NCI-H526 (cell line): ENCODE measurements around the gene RNF112.

Experiments used
- DNase-seq, 2 experiments: peaks; one replicate each; lab custom pipeline; 2025; lab: John Stamatoyannopoulos, UW

The RNF112 gene, protein sequence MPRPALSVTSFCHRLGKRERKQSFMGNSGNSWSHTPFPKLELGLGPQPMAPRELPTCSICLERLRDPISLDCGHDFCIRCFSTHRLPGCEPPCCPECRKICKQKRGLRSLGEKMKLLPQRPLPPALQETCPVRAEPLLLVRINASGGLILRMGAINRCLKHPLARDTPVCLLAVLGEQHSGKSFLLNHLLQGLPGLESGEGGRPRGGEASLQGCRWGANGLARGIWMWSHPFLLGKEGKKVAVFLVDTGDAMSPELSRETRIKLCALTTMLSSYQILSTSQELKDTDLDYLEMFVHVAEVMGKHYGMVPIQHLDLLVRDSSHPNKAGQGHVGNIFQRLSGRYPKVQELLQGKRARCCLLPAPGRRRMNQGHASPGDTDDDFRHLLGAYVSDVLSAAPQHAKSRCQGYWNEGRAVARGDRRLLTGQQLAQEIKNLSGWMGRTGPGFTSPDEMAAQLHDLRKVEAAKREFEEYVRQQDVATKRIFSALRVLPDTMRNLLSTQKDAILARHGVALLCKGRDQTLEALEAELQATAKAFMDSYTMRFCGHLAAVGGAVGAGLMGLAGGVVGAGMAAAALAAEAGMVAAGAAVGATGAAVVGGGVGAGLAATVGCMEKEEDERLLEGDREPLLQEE

DNA sequence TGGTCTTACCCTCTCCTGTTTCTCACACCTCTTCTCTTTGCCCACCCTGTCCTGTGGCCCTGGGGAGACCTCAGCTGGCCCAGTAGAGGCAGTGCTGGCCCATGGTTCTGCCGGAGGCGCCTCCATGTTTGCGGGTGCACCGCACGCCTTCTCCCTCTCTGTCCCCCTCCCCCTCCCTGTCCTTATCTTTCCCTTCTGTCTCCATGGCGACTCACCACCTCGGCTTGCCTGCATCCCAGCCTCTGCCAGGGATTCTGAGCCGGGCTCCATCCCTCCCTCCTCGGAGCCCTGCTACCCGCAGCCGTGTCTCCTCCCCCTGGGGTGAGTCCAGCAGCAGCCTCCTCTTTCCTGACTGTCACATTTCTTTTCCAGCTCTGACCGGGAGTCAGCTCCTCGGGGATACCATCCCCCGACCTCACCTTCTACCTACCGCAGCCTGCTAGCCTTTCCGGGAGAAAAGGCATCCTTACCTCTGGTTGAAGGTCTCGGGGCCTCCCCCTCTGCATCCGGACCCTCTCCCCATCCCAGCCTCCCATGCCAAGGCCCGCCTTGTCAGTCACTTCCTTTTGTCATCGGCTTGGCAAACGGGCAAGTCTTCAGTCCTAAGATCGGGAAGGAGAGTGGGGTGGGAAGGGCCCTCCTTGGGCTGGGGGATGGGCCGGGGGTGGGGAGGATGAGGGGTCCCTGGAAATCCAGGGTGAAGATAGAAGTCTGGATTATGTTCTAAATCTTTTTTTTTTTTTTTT is at the start of gene RNF112:
TSS of gene RNF112 (plus strand) at position 358 of the 746 bp plus-strand sequence. CDS start at position 535, 177 bp downstream.
- DNase-seq: no peak

DNA sequence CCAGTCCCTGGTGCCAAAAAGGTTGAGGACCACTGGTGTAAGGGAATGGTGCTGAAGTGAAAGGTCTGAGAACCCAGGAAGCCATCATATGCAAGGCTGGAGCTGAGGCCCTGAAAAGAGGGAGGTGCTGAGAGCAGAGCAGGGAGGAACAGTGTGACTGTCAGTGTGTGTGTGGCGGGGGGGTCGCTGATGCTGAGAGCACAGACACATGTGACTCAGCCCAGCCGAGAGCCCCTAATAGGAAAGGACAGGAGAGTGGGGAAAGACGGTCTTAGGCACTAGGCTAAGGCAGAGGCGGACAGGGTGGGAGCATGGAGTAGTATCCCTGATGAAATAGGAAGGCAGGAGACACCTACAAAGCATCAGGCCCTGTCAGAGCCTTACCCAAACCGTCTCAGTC is 49.7 kb upstream of the RNF112 start:
- no peak for DNase-seq

DNA sequence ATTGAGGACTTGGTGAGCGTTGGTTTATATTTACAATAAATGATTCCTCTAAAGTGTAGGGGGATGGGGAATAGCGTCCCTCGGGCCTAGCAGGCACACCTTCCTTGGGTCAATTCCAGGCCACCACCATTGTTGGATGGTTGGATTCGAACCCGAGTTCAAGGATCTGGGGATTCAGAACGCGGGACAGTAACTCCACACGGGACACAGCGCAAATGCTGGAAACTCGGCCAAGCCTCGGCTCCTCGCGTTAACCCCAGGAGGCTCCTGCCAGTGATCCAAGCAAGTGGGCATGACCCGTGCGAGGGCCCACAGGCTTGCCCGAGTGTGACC is 49.1 kb upstream of the RNF112 start:
- no peak for DNase-seq

DNA sequence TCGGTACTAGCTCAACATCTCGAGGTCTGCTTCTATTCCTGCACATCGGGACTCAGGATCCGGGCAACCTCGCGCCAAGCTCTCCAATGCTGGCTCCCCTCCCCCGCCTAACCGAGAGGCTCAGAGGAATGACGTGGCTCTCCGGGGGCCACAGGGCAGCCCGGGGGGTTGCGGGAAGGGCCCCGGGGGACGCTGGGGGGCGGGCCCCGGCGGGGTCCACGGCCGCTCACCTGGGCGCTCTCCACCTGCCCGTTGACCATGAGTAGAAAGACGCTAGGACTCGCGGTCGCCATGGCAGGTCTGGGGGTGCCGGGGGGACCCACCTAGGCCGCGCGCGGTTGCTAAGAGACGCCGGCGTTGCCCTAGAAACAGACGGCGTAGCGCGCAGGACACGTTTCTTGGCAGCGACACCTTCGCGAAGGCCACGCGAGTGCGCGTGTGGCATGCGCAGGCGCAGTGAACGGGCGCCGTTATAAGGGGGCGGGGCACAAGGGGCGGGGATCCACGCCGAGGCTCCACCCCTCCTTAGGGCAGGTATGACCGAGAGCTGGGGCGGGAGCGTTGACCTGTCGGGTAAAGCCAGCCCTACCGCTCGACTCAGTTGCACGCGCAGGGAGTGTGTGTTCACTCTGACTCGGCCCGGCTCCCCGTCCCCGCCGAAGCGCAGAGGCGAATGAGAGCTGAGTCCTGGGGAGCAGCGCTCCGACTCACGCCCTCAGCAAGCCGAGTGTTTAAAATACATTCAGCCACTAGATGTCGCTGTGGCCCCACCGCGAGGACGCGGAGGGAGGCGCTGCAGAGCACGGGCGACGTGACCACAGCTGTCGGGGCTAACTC is 48.5 kb upstream of the RNF112 start, which contains the start of gene B9D1:
TSS of gene B9D1 (minus strand) at position 447 of the 837 bp plus-strand sequence. CDS start at position 293, 154 bp downstream.
- peak; percentile 73 to 95 for DNase-seq

DNA sequence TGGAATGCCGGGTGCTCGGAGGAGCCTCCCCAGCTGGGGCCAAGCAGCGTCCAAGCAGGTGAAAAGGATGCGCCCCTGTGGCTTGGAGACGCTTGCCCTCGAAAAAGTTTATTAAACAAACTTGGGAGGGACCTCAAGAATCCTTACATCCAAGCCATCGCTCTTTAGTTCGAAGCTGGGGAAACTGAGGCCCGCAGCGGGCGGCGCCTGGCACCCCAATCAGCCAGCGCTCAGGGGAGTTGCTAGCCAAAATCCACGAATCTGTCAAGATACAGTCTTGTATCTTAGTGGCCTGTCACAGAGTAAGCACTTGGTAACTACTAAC is 48.0 kb upstream of the RNF112 start:
- no peak for DNase-seq

DNA sequence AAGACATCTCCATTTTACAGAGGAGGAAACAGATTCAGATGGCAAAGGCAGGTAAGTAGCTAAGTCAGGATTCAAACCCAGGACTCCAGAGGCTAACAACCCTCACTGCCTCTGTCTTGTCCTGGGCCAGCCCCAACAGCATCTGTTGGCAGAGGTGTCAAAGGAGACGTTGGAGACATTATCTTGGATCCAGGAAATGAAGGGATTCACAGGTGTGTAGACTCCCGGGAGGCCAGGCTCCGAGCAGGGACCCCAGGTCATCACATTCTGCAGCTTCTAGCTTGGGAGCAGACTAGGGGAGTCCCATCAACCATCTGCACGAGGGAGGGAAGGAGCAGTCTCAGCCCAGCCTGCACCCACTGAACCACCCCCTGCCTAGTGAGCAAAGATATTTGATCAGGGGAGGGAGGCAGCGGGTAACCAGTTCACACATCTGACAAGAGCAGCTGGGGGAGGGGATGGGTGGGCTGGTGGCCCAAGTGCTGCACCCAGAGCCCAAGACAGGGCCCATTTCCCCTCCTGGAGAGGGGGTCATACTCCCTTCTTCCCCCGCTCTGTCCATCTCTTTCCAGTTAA is 47.5 kb upstream of the RNF112 start:
- no peak for DNase-seq

DNA sequence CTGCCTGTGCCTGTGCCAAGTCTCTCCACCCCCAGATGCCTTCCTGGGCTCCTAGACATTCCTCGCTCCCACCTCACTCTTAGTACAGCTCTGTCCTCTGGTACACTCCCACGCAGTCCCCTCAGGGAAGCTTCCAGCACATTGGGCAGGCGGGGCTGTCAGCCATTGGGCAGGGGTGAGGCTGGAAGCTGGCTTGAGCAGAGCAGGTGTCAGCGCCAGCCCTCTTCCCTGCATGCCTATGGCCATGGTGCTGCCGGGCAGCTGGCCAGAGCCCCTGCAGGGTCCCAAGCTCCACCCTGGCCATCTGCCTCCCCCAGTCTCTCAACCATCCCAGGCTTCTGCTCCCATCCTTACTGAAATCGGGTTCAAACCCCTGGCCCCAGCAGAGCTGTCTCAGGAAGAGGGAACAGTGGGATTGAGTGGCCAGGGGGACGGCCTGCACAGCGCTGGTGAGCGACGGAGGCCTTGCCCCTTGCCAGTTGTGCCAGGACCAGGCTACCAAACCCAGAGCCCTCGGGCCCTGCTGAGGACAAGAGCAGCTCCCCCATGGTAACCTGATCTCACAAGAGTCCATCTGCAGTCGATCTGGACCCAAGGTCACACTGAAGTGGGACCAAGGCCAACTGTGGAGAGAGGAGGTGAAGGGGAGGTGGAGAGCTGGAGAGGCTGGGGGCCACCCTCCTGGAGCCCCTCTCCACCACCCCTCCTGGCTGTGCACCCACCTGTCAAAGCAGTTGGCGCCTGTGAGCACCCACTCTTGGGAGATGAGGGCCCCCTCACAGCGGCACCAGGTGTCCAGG is 46.1 kb upstream of the RNF112 start:
- DNase-seq: no peak

DNA sequence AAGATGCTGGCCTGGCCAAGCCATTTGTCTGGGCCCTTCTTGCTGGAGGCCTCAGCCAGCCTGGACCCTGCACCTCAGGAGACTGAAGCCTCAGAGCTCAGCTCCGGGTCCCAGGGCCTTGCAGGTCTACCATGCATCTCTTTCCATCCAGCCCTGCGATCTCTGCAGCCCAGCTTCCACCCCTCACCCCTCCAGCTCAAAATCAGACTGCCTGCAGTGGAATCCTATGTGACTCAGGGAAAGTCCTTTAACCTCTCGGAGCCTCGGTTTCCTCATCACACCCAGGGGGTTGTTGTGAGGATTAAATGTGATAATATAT is 45.6 kb upstream of the RNF112 start:
- DNase-seq: no peak

DNA sequence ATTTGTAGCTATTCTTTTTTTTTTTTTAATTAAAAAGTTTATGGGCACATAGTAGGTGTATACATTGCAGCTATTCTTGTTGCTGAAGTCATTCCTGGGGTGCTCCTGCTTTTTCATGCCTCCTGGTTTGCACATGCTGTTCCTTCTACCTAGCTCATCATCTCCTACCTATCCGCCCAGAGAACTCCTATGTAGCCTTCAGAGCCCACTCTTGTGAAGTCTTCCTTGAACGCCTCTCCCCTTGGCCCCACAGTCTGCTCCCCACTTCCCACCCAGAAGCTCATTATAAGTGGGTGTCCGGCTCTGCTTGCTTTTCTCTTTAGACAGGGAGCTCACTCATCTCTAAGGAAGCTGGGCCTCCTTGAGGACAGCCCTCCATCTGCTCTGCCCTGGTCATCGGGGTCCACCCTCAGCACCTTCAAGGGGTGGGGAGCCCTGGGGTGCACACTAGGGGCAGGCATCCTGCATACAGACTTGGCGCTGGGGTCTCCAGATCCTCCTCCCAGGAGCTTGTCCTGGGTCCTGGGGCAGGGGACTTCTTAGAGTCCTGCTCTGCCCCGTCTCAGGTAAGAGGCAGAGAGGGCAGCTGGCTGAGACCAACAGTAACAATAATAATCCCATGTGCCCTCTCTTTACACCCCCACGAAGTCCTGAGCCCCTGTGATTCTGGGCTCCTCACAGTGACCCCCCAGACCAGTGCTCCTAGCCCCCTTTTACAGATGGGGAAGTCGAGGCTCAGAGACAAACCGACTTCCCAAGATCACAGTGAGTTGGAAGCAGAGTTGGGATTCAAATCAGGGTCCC is 45.0 kb upstream of the RNF112 start:
- no peak for DNase-seq

DNA sequence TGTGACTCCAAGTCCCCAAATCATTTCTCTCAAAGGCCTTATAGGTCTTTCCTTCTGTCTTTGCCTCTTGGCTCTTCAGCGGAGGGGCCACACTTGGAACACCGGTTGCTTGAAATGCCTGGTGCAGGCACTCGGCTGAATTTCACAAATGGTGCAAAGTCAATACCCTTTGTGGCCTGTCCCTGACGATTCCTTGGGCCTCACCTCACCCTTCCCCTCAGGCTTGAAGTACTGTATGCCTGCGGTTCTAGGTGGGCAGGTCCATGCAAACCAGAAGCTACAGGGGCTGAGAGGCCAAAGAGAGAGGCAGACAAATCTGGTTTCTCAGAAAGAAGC is 44.4 kb upstream of the RNF112 start:
- DNase-seq: no peak

DNA sequence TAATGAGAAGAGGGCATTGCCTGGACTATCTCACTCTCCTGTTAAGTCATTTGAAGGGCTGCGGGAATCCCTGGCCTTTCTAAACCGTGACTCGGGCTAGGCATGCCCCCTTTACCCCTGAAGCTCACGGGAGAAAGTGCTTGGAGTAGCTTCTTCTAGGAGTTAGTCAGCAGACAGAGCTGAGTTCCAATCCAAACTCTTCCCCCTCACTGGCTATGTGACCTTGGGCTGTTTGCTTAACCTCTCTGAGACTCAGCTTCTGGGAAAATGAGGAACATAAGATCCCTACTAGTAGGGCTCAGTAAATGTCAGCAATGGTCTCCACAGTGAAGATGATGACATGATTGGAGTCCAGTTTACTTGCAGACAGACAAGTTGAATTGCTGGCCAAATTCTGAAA is 42.8 kb upstream of the RNF112 start:
- DNase-seq: no peak

DNA sequence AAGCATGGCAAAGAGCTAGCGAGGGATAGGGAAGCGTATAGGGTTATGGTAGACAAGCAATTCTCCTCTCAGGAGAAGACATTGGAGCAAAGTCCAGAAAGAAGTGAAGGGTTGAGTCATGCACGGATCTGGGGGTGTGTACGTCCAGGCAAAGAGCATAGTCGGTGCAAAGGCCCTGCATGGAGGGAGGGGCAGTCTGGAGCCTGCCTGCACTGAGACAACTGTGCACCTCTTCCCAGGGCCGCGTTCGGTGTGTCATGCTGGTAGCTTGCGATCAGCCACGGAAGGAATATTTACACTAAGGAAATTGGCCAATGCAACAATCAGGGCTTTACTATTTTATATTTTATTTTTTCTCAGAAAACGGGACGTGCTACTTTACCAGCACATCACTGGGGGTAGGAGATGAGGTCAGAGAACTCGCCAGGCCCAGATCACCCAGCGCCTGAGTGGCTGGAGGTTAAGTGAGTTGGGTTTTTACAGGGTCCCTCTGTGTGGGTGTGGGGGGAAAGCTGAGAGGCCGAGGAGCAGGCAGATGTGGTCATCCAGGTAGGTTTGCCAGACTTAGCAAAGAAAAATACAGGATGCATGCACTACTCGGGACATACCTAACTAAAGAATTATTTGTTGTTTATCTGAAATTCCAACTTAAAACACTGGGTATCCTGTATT is 41.8 kb upstream of the RNF112 start:
- no peak for DNase-seq

DNA sequence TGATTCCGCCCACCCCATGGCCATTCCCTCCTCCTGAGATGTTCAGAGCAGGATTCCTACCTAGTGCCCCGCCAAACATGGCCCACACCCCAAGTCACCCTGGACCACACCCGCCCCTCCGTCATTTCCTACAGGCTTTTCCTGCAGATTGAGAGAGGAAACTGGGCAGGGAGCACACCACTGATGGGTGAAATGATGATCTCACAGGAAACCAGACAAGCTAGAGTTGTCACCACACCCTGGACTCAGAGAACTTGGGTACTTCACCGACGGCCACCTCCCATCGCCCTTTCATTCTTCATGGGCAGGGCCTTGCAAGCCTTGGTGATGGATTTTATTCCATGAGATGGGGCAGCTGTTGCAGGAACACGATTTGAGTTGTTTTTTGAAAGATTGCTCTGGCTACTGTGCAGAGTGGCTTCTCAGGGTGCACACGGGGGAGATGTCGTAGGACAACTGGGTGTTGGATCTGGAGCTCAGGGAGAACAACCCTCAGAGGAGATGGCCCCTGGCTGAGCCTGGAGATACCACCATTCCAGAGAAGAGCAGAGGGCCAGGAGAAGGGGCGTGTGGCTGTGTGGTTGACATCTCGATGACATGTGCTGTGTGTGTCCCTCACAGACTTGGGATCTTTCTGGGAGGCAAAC is 41.1 kb upstream of the RNF112 start:
- DNase-seq: no peak

DNA sequence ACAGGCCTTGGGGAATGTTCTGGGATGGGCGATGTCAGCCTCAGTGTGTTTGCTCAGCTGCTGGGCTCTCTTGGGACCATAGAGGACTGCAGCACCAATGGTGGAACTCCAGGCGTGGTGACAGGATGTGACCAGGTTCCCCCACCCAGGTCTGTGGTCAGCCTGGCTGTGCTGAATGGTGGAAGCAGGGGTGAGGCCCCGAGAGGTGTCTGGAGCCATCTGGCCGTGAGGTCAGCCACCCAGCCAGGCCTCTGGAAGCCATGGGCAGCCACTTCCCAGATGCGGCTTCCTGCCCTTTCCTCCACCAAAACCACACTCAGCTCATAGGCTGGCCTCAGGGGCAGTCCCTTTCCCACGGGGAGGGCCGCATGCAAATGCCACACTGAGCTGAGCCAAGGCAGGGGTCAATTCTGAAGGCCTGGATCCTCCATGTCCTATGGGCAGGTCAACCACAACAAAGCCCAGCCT is 40.5 kb upstream of the RNF112 start:
- DNase-seq: no peak

DNA sequence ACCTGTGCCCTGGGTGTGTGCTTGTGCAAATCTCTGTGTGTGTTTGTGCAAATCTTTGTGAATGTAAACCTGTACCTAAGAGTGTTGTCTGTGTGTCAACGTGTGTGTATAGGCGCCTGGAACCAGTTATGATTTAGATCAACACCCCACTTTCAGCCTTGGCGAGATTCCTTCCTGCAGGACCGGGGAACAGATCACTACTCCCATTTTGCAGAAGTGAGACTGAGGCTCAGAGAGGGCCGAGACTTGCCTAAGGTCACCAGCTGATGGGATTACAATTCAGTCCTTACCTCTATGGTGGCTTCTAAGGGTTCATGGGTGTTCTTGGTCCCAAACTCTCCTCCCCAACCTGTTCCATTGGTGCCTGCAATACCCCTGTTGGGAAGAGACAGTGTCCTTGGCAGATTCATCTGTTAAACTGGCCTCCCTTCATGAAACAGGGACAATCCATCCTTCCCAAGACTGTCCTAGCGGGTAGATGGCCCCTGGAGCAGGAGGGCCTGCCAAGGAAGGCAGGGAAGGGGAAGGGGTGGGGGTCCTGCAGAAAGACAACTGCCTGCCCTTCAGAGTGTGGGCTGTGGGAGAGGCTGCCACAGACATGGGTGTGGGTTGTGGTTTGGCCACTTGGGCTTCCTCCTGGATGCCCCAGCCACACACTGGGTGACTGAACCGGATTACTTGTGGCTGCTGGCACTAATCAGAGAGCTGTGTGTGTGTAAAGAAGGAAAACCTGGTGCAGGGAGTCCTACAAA is 39.6 kb upstream of the RNF112 start:
- no peak for DNase-seq

DNA sequence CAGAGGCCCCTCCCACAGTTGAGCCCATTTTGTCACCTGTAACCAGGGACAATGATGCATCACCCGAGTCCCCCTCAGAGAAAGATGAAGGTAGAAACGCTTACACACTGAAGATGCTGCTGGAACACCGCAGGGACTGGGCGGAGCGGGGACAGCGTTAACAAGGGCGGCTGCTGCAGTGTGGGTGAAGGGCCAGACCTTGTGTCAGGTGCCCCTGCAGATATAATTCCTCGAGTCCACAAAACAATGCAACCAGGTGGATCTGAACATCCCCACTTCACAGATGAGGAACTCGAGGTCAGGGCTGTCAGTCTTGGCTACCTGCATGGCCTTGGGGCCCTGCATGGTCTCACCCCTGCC is 39.0 kb upstream of the RNF112 start:
- DNase-seq: no peak

DNA sequence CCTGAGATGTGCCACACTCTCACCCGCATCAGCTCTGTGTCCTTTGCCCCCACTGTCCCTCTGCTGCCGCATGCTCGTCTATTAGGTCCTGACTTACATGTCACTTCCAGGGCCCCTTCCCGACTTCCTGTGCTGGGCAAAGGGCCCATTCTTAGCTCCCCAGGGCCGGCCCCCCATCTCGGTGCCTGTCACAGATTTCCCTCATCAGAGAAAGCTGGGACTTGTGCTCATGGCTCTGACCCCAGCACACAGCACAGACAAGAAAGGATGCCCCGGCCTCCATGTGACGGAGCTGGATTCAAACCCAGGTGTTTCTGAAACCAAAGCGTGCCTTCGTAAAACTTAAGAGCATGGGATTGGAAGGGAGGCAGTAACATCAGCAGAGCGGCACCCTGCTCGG is 38.6 kb upstream of the RNF112 start:
- DNase-seq: no peak

DNA sequence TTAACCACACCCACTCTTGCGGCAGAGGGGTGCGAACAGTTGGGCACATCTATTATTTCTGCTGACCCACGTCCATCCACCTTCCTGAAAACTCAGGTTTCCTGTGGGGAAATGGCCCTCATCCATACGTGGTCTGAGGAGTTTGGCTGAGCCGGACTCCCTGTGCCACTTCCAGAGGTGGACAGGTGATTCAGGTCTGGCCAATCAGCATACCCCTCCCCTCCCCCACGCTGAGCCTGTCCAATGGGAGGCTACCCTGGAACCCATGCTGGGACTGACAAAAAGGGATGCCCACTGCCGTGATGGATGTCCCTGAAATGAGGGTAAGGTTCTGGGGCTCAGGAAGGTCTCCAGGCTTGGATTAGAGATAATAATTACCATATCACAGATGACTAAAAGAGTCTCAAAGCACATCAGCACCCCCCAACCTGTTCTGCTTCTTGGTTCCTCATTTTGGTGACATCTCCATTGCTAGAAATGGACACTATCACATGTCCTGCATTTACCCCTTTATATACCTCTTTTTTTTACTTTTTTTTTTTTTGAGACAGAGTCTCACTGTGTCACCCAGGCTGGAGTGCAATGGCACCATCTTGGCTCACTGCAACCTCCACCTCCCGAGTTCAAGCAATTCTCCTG is 38.0 kb upstream of the RNF112 start:
- no peak for DNase-seq
